SH-SY5Y (cell line): ENCODE results near the gene ACSM2B.

Experiments
- GATA2 ChIP-seq: IDR thresholded peaks from 2 replicates; pipeline ENCODE4 v1.6.1; 2011; ENCODE audit warnings: mild to moderate bottlenecking, low read depth, low read length
- GATA3 ChIP-seq: IDR thresholded peaks from 2 replicates; pipeline ENCODE4 v1.6.1; 2011; ENCODE audit warnings: low read depth, mild to moderate bottlenecking, low read length, moderate library complexity

- TF ChIP-seq GATA2 (no peak), GATA3 (no peak)
Measured at GRCh38 chr16:20598832-20599469, 22.8 kb upstream of the ACSM2B start.
